Activated CD8-positive, alpha-beta memory T cell treated with anti-CD3 and anti-CD28 coated beads for 24 hours (primary cell): ENCODE results near the gene CCDC78.
A peak's percentile ranks its signal among the peaks of the same experiment; 100 is the strongest.
"Not testable (repeated sequence)": the region's sequence is repeated elsewhere in the genome, so short reads cannot be mapped to it uniquely, and the experiment has no call there.

Experiments used
- DNase-seq: peaks from one replicate; pipeline ENCODE4 v3.0.0-alpha.2; 2020

CCDC78 gene

GRCh38 chr16:691242-691641 is 35.0 kb downstream of the CCDC78 start:
- not testable (repeated sequence) for DNase-seq

DNA sequence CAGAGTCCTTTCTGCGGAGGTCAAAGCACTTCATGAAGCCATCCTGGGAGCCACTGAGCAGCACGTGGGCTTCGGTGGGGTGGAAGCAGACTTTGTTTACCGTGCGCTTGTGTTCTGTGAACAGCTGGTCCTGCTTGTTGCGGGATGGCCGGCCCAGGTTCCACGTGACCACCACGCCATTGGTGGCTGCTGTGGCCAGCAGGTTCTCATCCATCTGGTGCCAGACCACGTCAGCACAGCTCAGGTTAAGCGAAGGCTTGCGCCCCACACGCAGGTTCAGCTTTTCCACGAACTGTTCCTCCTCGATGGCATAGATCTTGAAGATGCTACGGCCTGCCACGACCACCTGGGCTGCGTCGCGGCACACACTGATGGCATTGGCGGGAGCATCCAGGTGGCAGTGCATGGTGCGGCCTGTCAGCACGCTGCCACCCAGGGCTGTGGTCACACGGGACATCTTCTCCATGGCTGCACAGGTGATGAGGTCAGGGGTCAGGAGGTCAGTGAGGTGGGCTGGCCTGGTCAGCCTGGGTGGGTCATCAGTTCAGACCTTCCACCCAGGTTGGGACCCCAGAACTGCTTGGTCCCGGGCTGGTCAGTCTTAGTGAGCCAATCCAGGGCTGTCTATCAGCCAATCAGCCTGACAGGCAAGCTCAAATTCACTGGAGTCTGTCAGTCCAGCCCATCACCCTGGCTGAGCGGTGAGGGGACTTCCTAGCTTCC is 36.9 kb downstream of the CCDC78 start:
- DNase-seq: no peak

GRCh38 chr16:687499-687898 is 38.7 kb downstream of the CCDC78 start:
- DNase-seq: no peak

DNA sequence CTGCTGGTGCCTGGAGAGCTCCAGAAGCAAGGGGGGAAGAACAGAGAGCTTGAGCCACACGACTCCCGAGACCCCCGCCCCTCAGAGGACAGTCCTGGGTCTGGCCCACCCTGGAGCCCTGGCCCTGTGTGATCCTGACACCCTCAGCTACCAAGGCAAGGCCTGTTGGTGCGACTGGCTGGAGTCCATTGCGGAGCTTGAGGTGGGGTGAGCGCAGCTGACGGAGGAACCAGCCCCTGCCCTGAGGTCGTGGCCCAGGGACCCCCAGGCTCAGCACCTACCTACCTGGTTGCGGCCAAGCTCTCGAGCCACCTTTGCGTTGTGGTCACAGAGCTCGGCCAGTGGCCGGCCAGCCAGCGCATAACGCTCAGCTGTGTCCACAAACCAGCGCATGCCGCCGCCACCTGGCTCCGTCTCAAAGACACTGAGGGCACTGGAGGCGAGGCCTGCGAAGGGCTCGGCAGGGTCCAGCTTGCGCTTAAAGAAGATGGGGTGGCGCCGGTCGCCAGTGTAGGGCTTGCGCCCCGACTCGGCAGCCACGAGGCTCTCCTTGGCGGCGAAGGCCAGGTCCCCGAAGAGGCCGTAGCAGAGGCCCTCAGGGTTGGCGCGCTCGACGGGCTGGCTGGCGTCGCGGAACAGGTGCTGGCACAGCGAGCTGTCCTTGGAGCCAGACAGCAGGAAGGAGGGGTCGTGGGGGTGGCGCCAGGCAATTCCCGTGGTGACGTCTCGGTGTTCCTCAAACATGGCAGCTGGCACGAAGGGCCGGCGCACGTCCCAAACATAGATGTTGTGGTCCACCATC is 39.6 kb downstream of the CCDC78 start:
- DNase-seq: no peak

- no peak for DNase-seq
Measured at GRCh38 chr16:685967-686366, 40.3 kb downstream of the CCDC78 start.

GRCh38 chr16:684961-685696 is 41.1 kb downstream of the CCDC78 start:
- no peak for DNase-seq

- DNase-seq: peak; percentile 98
Measured at GRCh38 chr16:684071-684794, 42.0 kb downstream of the CCDC78 start, which contains the start of gene JMJD8. JMJD8 (minus strand) TSS chr16:684334; CDS start chr16:684319, 15 bp downstream.

DNA sequence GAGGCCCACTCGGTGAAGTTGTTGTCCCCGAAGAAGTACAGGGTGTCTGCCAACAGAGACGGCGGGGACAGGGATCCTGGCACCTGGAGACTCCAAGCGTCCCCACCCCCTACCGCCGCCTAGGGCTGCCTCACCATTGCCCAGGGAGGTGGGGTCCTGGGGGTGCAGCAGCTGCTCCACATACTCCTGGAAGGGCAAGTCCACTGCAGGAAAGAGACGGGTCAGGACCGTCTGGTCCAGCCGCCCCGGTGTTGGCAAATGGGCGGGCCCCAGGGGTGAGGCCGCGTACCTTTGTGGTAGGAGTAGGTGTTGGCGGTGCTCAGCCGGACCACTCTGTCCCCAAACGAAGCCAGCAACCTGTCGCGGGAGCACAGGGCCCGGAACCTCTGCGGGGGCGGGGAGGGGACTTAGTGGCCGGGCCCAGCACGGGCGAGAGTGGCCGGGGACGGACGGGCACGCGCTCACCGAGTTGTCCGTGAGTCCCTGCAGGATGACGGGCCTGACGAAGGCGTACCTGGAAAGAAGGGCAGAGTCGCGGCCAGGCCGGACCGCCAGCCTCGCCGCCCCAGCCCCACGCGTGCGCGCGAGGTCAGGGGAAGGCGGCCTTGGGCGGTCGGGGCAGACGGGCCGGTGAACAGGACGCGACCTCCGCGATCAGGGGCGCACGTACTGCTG is 42.7 kb downstream of the CCDC78 start:
- no peak for DNase-seq

DNA sequence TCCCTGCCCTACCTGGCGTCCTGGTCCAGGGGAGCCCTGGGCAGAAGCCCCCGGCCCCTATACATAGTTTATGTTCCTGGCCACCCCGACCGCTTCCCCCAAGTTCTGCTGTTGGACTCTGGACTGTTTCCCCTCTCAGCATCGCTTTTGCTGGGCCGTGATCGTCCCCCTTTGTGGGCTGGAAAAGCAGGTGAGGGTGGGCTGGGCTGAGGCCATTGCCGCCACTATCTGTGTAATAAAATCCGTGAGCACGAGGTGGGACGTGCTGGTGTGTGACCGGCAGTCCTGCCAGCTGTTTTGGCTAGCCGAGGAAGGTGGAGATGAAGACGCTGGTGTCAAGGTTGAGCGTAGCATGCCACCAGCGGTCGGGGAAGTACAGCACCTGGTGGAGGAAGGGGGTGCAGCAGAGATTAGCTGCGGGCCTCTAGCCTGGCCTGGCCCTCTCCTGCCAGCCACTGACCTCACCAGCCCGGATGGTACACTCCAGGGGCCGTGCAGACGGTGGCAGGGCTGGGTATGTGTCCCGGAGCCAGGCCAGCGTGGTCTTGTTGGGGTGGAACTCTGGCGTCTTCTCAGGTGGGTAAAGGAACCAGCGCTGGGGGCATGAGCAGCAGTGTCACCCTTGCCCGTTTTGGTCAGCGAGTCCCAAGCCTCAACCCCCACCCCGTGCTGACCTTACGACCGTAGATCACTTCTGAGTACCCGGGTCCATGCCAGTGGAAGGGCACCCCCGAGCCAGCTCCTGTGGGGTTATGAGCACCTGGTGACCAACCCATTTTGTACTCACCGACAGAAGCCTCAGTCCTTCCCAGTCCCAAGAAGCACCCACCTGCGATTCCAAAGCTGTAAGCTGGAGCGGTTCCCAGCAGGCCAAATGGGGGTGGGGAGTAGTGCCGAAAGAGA is 43.5 kb downstream of the CCDC78 start:
- DNase-seq: no peak

GRCh38 chr16:681746-682427 is 44.4 kb downstream of the CCDC78 start:
- no peak for DNase-seq

DNA sequence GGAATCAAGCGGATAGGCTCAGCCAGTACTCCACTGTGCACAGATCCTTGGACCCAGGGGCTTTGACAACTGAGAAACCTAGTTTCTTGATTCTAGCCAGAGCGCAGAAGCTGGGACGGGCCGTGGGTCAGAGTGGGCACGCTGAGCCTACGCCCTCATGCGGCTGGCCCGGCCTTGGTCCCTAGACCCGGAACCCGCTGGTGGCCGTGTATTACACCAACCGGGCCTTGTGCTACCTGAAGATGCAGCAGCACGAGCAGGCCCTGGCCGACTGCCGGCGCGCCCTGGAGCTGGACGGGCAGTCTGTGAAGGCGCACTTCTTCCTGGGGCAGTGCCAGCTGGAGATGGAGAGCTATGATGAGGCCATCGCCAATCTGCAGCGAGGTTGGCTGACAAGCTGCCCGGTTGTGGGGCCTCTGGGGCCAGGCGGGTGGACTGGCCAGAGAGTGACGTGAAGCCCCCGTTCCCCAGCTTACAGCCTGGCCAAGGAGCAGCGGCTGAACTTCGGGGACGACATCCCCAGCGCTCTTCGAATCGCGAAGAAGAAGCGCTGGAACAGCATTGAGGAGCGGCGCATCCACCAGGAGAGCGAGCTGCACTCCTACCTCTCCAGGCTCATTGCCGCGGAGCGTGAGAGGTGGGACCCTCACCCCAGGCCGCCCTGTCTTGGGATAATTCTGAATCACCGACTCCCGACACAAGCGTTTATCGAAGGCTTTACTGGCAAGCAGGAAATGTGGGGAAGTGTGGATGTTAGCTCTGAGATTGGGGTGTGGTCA is 45.1 kb downstream of the CCDC78 start:
- DNase-seq: peak; percentile 70

DNA sequence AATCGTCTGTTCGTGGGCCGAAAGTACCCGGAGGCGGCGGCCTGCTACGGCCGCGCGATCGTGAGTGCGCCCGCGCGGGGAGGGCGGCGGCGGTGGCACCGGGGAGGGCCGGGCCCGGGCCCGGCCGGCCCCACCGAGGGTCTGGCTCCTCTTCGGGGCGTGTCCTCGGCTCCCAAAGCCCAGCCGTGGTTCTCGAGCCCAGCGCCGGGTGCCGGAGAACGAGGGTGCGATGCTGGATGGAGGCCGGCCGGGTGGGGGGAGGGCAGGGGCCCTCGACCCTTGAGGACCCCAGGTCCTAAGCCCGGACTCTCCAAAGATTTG is 45.7 kb downstream of the CCDC78 start:
- DNase-seq: no peak

GRCh38 chr16:679814-680624 is 46.2 kb downstream of the CCDC78 start, which contains the start of gene STUB1:
STUB1 (plus strand) TSS chr16:680410; CDS start chr16:680526, 116 bp downstream.
- DNase-seq: peak; percentile 94

- no peak for DNase-seq
Measured at GRCh38 chr16:678858-679813, 47.1 kb downstream of the CCDC78 start.

- DNase-seq: no peak
Measured at GRCh38 chr16:678209-678857, 47.9 kb downstream of the CCDC78 start.

- DNase-seq: no peak
Measured at GRCh38 chr16:677316-678190, 48.7 kb downstream of the CCDC78 start.
